ENCODE measurements around the gene C11orf86. TPM values are rescaled to one million over a fixed set of nuclear protein-coding genes. Genes with fewer than 3 reads are reported as not detected.
"Not testable (repeated sequence)": the region's sequence is repeated elsewhere in the genome, so short reads cannot be mapped to it uniquely, and the experiment has no call there.

Gene C11orf86
- total and polyA plus RNA-seq, 2 experiments from 2014 or later: 0.21 to 0.74 TPM

GRCh38 chr11:67002921-67003411 lies 27.9 kb downstream of the C11orf86 start:
- DNase-seq (ENCODE audit: low spot score) (peak; percentile 41), ATAC-seq (peak; percentile 42)
- Histone ChIP-seq H4K20me1 (replicated peaks; ENCODE audit: insufficient read depth) (no peaks in the 10 kb centered on the region), H2AFZ (peak overlapping the region; percentile 75; the same call in 1 of the 2 replicates), H3K9me2 (ENCODE audit: insufficient read depth) (no peaks in the 10 kb centered on the region), H3K4me2 (peak overlapping the region; percentile 63), H3K4me3 (peak overlapping the region; percentile 22; the same call in 1 of the 2 replicates), H3K36me3 (ENCODE audit: insufficient read depth) (no peaks in the 10 kb centered on the region), H3F3A (replicated peaks; ENCODE audit: low read depth) (peaks cover 6% of the 10 kb centered on the region; the same call in 1 of the 2 replicates), H3K27ac (ENCODE audit: low read depth) (peak overlapping the region; percentile 67), H3K79me2 (replicated peaks; ENCODE audit: insufficient read depth) (no peaks in the 10 kb centered on the region), H3K4me1 (ENCODE audit: insufficient read depth) (peaks cover 25% of the 10 kb centered on the region), H3K27me3 (ENCODE audit: insufficient read depth) (no peaks in the 10 kb centered on the region)
- Mint-ChIP-seq H3K27ac (peak overlapping the region; percentile 94), H3K4me3 (no peak overlapping the region; the same call in 2 of the 3 replicates), H3K4me1 (peaks cover 29% of the 10 kb centered on the region), H3K9me3 (no peaks in the 10 kb centered on the region), H3K36me3 (ENCODE audit: low read depth) (no peaks in the 10 kb centered on the region), H3K27me3 (ENCODE audit: insufficient read depth, low read depth, poor library complexity) (peaks cover 17% of the 10 kb centered on the region)
- TF ChIP-seq, protein P1, sequence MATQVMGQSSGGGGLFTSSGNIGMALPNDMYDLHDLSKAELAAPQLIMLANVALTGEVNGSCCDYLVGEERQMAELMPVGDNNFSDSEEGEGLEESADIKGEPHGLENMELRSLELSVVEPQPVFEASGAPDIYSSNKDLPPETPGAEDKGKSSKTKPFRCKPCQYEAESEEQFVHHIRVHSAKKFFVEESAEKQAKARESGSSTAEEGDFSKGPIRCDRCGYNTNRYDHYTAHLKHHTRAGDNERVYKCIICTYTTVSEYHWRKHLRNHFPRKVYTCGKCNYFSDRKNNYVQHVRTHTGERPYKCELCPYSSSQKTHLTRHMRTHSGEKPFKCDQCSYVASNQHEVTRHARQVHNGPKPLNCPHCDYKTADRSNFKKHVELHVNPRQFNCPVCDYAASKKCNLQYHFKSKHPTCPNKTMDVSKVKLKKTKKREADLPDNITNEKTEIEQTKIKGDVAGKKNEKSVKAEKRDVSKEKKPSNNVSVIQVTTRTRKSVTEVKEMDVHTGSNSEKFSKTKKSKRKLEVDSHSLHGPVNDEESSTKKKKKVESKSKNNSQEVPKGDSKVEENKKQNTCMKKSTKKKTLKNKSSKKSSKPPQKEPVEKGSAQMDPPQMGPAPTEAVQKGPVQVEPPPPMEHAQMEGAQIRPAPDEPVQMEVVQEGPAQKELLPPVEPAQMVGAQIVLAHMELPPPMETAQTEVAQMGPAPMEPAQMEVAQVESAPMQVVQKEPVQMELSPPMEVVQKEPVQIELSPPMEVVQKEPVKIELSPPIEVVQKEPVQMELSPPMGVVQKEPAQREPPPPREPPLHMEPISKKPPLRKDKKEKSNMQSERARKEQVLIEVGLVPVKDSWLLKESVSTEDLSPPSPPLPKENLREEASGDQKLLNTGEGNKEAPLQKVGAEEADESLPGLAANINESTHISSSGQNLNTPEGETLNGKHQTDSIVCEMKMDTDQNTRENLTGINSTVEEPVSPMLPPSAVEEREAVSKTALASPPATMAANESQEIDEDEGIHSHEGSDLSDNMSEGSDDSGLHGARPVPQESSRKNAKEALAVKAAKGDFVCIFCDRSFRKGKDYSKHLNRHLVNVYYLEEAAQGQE (IDR thresholded peaks at IDR 0.05; ENCODE audit: unreplicated experiment): no peak
- no peak for TF ChIP-seq ZNF114 (CRISPR knock-in tag; IDR thresholded peaks at IDR 0.05)
- TF ChIP-seq ETS1 (IDR thresholded peaks at IDR 0.05): no peak
- TF ChIP-seq, protein P2, sequence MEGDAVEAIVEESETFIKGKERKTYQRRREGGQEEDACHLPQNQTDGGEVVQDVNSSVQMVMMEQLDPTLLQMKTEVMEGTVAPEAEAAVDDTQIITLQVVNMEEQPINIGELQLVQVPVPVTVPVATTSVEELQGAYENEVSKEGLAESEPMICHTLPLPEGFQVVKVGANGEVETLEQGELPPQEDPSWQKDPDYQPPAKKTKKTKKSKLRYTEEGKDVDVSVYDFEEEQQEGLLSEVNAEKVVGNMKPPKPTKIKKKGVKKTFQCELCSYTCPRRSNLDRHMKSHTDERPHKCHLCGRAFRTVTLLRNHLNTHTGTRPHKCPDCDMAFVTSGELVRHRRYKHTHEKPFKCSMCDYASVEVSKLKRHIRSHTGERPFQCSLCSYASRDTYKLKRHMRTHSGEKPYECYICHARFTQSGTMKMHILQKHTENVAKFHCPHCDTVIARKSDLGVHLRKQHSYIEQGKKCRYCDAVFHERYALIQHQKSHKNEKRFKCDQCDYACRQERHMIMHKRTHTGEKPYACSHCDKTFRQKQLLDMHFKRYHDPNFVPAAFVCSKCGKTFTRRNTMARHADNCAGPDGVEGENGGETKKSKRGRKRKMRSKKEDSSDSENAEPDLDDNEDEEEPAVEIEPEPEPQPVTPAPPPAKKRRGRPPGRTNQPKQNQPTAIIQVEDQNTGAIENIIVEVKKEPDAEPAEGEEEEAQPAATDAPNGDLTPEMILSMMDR (conservative IDR thresholded peaks at IDR 0.05; ENCODE audit: low read depth in 2 of 2): peak in 1 of 2 experiments; percentile 18; a peak in 2 of 4 replicates

- not testable (repeated sequence) for H3K9me3 Mint-ChIP-seq; H3K4me3 ChIP-seq; ATAC-seq; H3F3A ChIP-seq (replicated peaks; ENCODE audit: low read depth); DNase-seq (ENCODE audit: low spot score); H3K27ac ChIP-seq (ENCODE audit: low read depth); H3K79me2 ChIP-seq (replicated peaks; ENCODE audit: insufficient read depth); H3K27me3 ChIP-seq (ENCODE audit: insufficient read depth); H3K9me2 ChIP-seq (ENCODE audit: insufficient read depth); H2AFZ ChIP-seq; H4K20me1 ChIP-seq (replicated peaks; ENCODE audit: insufficient read depth); H3K27ac Mint-ChIP-seq; H3K36me3 Mint-ChIP-seq (ENCODE audit: low read depth); H3K4me2 ChIP-seq; H3K4me3 Mint-ChIP-seq; H3K36me3 ChIP-seq (ENCODE audit: insufficient read depth)
- Mint-ChIP-seq H3K4me1 (peaks cover 29% of the 10 kb centered on the region), H3K27me3 (ENCODE audit: insufficient read depth, low read depth, poor library complexity) (peaks cover 17% of the 10 kb centered on the region)
- H3K4me1 ChIP-seq (ENCODE audit: insufficient read depth): peaks cover 22% of the 10 kb centered on the region
Observed at GRCh38 chr11:67005200-67005599, 30.1 kb downstream of the C11orf86 start.
